Choroid plexus epithelial cell (primary cell): ENCODE results near the gene LTBP4.

Experiments used
- DNase-seq: peaks from one replicate; pipeline ENCODE4 v3.0.0-alpha.2; 2010; ENCODE audit warnings: low read depth
- H3K4me3 ChIP-seq: 2 replicates; pipeline ENCODE4 v1.5.1; 2011; ENCODE audit warnings: low read depth, mild to moderate bottlenecking, control low read depth, low read length, moderate library complexity
- TF ChIP-seq, protein P1 (sequence below): conservative IDR thresholded peaks from 2 replicates; pipeline ENCODE4 v1.5.1; 2011; ENCODE audit warnings: low read depth, mild to moderate bottlenecking, control low read depth, inconsistent platforms, low read length, moderate library complexity

LTBP4 gene

DNA sequence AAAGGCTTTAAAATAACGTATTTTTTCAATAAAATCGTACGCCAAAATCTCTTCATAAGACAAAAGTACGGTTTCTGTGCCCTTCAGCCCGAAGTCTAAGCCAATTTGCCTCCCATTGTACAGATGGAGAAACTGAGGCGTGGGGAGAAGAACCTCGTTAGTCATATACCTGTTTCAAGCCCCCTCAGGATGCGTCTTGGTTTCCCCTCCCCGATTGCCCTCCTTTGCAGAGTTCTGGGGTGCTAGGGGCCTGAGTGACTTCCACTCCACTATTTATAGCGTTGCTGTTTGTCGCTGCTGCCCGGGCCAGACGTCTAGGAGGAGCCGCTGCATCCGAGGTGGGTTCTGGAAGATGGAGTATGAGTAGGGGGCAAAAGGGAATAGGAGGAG is 2.3 kb upstream of the LTBP4 start:
- TF ChIP-seq, protein P1, sequence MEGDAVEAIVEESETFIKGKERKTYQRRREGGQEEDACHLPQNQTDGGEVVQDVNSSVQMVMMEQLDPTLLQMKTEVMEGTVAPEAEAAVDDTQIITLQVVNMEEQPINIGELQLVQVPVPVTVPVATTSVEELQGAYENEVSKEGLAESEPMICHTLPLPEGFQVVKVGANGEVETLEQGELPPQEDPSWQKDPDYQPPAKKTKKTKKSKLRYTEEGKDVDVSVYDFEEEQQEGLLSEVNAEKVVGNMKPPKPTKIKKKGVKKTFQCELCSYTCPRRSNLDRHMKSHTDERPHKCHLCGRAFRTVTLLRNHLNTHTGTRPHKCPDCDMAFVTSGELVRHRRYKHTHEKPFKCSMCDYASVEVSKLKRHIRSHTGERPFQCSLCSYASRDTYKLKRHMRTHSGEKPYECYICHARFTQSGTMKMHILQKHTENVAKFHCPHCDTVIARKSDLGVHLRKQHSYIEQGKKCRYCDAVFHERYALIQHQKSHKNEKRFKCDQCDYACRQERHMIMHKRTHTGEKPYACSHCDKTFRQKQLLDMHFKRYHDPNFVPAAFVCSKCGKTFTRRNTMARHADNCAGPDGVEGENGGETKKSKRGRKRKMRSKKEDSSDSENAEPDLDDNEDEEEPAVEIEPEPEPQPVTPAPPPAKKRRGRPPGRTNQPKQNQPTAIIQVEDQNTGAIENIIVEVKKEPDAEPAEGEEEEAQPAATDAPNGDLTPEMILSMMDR: no peak
- no peak overlapping the region for H3K4me3 ChIP-seq
- no peak for DNase-seq

DNA sequence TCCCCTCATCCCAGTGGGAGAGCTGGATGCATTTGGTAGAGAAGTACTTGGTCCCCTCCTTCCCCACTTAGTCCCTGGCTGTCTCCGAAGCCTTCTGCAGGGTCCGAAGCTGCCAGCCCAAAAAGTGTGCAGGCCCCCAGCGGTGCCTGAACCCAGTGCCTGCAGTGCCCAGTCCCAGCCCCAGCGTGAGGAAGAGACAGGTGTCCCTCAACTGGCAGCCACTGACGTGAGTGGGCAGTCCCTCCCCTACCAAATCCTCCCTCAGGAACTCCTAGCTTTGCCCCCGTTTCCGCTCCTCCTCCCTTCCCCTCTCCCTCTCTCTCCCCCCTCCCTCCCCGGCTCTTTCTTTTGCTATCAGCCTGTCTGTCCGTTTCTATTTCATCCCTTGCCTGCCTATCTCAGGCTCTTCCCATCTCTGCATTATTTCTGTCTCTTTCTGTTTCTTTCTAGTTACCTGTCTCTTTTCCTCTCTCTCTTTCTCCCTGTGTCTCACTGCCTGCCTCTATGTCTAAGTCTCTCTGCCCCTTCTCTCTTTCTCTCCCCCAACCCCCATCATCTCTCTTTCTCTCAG is 1.8 kb upstream of the LTBP4 start:
- no peak for DNase-seq
- H3K4me3 ChIP-seq: no peak overlapping the region
- TF ChIP-seq, protein P1: no peak

DNA sequence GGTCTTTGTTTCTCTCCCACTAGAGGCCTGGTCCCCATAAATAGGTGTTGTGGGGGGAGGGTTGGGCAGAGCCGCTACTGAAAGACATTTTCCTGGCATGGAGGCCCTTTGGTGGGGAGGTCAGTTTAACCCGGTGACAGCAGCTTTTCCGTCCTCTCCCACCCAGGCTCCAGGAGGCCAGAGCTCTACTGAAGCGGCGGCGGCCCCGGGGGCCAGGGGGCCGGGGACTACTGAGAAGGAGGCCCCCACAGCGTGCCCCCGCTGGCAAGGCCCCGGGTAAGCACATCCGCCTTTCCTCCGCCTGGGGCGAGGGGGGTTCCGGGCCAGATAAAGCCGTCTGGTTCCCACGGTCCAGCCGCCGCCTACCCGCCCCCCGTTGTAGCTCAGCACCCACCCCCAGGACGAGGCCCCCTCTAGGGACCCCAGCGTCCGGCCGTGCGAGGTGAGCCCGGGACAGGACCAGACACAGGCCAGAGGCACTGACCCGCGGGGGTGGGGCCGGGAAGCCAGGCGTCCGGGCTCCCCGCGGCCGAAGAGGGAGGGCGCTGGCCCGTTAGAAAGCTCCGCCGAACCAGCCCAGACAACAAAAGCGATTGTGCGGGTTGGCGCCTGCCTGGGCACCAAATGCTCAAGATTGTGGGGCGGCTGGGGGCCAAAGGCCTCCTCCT is 1.1 kb upstream of the LTBP4 start:
- no peak for DNase-seq
- H3K4me3 ChIP-seq: no peak overlapping the region
- TF ChIP-seq, protein P1: no peak

DNA sequence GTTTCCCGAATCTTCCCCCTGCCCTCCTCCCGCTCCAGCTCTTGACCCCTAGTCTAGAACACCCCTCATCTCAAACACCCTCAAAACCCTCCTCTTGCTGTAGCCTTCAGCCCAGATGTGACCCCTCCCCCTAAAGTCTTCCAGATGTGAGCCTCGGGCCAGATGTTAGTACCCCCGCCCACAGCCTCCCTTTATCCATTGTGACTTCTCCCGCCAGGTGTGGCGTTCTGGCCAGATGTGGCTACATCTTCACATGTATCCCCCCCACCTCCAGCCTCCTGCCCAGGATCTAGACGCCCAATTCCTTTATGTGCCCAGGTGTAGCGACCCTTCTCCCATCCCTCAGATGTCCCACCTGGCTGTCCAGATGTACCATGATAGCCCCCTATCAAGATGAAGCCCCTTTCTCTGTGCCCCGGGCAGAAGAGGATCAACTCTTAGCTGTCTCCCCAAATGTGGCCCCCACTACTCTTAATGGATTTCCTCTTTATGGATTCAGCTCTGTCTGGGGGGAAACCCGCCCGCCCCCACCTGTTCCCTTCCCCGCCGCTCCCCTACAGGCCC is 517 bp upstream of the LTBP4 start:
- DNase-seq: no peak
- TF ChIP-seq, protein P1: no peak
- no peak overlapping the region for H3K4me3 ChIP-seq

DNA sequence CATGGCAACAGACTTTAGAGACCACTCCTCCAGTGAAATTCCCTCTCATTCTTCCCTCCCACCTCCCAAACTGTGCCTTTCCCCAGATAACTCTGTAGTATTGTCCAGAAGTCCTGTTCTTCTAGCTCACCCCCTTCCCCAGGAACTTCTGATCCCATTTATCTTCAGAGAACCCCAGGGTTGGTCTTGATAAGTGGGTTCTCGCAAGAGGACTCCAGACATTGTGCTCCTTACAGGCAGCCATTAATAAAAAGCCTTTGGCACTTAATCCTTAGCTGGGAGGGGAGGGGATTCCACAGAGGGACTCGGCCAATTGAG is 1.9 kb downstream of the LTBP4 start:
- no peak overlapping the region for H3K4me3 ChIP-seq
- TF ChIP-seq, protein P1: no peak
- no peak for DNase-seq

DNA sequence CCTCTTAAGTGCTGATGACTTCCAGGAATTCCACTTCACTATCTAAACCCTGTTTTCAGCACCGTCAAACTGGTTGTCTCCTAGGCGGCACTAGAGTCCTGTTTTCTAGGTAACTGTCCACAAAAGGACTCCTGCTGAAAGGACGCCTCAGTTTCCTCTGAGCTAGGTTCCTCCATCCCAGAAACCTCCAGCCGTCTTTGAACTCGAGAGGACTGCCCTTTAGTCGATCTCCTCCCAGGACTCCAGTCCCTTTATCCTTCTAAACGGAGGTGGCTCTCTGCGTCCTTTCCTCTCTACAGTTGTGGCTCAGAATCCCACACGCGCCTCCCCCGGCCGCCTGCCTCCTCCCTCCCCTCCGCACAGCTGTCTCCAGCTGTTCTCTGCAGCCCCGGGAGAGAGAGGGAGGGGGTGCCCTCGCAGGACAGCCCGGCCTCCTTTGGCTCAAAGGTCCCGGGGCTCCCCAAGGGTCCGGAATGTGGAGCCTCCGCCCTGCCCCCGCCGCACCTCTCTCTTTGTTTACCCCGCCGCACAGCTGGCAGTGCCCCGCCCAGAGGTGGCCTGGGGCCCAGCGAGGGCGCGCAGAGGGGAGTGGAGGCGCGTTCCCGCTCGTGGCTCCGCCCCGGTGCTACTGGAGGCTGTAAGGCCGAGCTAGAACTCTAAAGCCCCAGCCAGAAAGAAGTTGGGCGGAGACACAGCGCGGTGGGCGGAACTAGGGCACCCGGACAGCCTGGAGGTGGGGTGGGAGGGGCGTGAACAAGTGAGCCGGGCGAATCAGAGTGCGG is 2.4 kb downstream of the LTBP4 start:
- TF ChIP-seq, protein P1: peak; percentile 15
- H3K4me3 ChIP-seq: peak overlapping the region; percentile 59
- peak; percentile 98 for DNase-seq
